Measurements from ENCODE around the gene ZNRD2.

- no peak for TF ChIP-seq CTCF (IDR thresholded peaks at IDR 0.05)
- no peak for TF ChIP-seq POLR2A (IDR thresholded peaks at IDR 0.05)
Observed at GRCh38 chr11:65579291-65579690, 9.0 kb downstream of the ZNRD2 start.
